ENCODE measurements around the gene DISC1. TPM values are rescaled to one million over a fixed set of nuclear protein-coding genes. Genes with fewer than 3 reads are reported as not detected.

The DISC1 gene
- polyA plus RNA-seq, 3 donors = 5.5 to 14.7 (median 5.8) TPM

DNA sequence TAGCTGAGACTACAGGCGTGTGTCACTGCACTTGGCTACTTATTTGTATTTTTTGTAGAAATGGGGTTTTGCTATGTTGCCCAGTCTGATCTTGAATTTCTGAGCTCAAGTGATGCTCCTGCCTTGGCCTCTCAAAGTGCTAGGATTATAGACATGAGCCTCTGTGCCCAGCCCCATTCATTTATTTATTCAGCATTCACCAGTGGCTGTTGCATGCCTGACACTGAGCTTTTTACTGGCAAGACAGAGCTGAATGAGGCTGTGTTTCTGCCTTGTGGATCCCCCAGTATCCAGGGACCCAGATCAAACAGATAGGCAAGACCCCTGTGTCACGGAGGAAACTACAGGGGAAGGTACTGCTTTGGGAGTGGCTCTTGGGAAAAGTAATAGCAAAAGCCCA lies 109.4 kb downstream of the DISC1 start:
- TF ChIP-seq, protein P1, sequence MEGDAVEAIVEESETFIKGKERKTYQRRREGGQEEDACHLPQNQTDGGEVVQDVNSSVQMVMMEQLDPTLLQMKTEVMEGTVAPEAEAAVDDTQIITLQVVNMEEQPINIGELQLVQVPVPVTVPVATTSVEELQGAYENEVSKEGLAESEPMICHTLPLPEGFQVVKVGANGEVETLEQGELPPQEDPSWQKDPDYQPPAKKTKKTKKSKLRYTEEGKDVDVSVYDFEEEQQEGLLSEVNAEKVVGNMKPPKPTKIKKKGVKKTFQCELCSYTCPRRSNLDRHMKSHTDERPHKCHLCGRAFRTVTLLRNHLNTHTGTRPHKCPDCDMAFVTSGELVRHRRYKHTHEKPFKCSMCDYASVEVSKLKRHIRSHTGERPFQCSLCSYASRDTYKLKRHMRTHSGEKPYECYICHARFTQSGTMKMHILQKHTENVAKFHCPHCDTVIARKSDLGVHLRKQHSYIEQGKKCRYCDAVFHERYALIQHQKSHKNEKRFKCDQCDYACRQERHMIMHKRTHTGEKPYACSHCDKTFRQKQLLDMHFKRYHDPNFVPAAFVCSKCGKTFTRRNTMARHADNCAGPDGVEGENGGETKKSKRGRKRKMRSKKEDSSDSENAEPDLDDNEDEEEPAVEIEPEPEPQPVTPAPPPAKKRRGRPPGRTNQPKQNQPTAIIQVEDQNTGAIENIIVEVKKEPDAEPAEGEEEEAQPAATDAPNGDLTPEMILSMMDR (IDR thresholded peaks at IDR 0.05) = no peak
- Histone ChIP-seq H3K27me3 (ENCODE audit: control insufficient read depth in 2 of 2, insufficient read depth in 2 of 2, low read length in 2 of 2) (no peaks in the 10 kb centered on the region), H3K9ac (ENCODE audit: insufficient read depth, low read length, poor library complexity, severe bottlenecking) (no peak overlapping the region), H3K4me1 (ENCODE audit: control insufficient read depth in 1 of 2, insufficient read depth in 2 of 2, low read length in 2 of 2) (no peaks in the 10 kb centered on the region), H3K4me3 (replicated peaks in 1 of 3; ENCODE audit: low read depth in 2 of 3, low read length in 3 of 3) (no peak overlapping the region), H3K36me3 (replicated peaks in 1 of 2; ENCODE audit: control insufficient read depth in 1 of 2, insufficient read depth in 2 of 2, low read length in 2 of 2) (peaks cover 12 to 29% of the 10 kb centered on the region in 2 donors), H3K79me2 (ENCODE audit: insufficient read depth, low read length) (peaks cover 44% of the 10 kb centered on the region), H4K20me1 (ENCODE audit: insufficient read depth, low read length) (peaks cover 80% of the 10 kb centered on the region), H3K27ac (ENCODE audit: low read depth in 1 of 2, low read length in 2 of 2) (no peak overlapping the region), H2AFZ (ENCODE audit: insufficient read depth, low read depth, low read length, poor library complexity, severe bottlenecking) (no peak overlapping the region), H3K4me2 (replicated peaks; ENCODE audit: extremely low read depth, low read length, poor library complexity, severe bottlenecking) (no peak overlapping the region), H3K9me3 (replicated peaks in 1 of 2; ENCODE audit: control insufficient read depth in 1 of 2, insufficient read depth in 1 of 2, low read length in 2 of 2) (no peaks in the 10 kb centered on the region)
- intact Hi-C loops (cut with micrococcal nuclease) = no loop called here
- H3K36me3 Mint-ChIP-seq = peaks cover 28 to 35% of the 10 kb centered on the region in 2 donors
- no peak overlapping the region for H3K4me3 Mint-ChIP-seq
- no peak for DNase-seq
- WGBS (ENCODE audit: insufficient coverage) = 100% methylated on average over 1 of the region's 2 CpGs
- no peaks in the 10 kb centered on the region for H3K4me1 Mint-ChIP-seq
- peaks cover 0 to 4% (median 0%) of the 10 kb centered on the region in 7 donors for H3K9me3 Mint-ChIP-seq
- H3K27me3 Mint-ChIP-seq (ENCODE audit: low read depth in 3 of 3) = peaks cover 0 to 2% (median 0%) of the 10 kb centered on the region in 3 donors
- H3K27ac Mint-ChIP-seq = peak overlapping the region in 1 of 7 donors; percentile 76

DNA sequence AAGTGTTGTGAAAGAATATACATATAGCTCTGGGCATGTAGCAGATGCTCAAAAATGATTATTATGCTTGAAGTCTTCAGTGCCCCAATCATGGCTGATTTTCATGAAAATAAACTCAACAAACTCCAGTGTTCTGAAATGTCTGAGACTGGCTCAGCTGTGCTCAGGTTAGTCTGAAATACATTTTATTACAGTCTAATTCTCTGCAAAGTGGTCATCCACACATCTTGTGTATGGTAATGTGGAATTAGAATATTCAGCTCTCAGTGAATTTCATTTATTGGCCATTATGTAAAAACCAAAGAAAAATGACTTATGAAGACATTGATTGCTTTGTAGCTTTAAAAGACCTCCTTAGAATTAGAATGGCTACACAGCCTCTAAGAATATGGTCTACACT lies 109.9 kb downstream of the DISC1 start:
- no peaks in the 10 kb centered on the region for H3K27me3 ChIP-seq (ENCODE audit: control insufficient read depth in 2 of 2, insufficient read depth in 2 of 2, low read length in 2 of 2)
- Mint-ChIP-seq H3K36me3 (peaks cover 32 to 35% of the 10 kb centered on the region in 2 donors), H3K4me1 (no peaks in the 10 kb centered on the region), H3K27ac (no peak overlapping the region), H3K4me3 (no peak overlapping the region), H3K27me3 (ENCODE audit: low read depth in 3 of 3) (peaks cover 0 to 2% (median 1%) of the 10 kb centered on the region in 3 donors), H3K9me3 (peaks cover 0 to 4% (median 0%) of the 10 kb centered on the region in 7 donors)
- H4K20me1 ChIP-seq (ENCODE audit: insufficient read depth, low read length) = peaks cover 79% of the 10 kb centered on the region
- no peak overlapping the region for H2AFZ ChIP-seq (ENCODE audit: insufficient read depth, low read depth, low read length, poor library complexity, severe bottlenecking)
- no peak overlapping the region for H3K9ac ChIP-seq (ENCODE audit: insufficient read depth, low read length, poor library complexity, severe bottlenecking)
- peaks cover 41% of the 10 kb centered on the region for H3K79me2 ChIP-seq (ENCODE audit: insufficient read depth, low read length)
- no peak overlapping the region for H3K4me3 ChIP-seq (replicated peaks in 1 of 3; ENCODE audit: low read depth in 2 of 3, low read length in 3 of 3)
- intact Hi-C loops (cut with micrococcal nuclease) = no loop called here
- no peaks in the 10 kb centered on the region for H3K4me1 ChIP-seq (ENCODE audit: control insufficient read depth in 1 of 2, insufficient read depth in 2 of 2, low read length in 2 of 2)
- no peak overlapping the region for H3K4me2 ChIP-seq (replicated peaks; ENCODE audit: extremely low read depth, low read length, poor library complexity, severe bottlenecking)
- no peaks in the 10 kb centered on the region for H3K9me3 ChIP-seq (replicated peaks in 1 of 2; ENCODE audit: control insufficient read depth in 1 of 2, insufficient read depth in 1 of 2, low read length in 2 of 2)
- H3K27ac ChIP-seq (ENCODE audit: low read depth in 1 of 2, low read length in 2 of 2) = peak overlapping the region in 1 of 2 donors; percentile 1
- TF ChIP-seq, protein P1 (IDR thresholded peaks at IDR 0.05) = no peak
- peaks cover 12 to 29% of the 10 kb centered on the region in 2 donors for H3K36me3 ChIP-seq (replicated peaks in 1 of 2; ENCODE audit: control insufficient read depth in 1 of 2, insufficient read depth in 2 of 2, low read length in 2 of 2)
- DNase-seq = no peak

Measured in CD14-positive monocyte (primary cell).